Measurements from ENCODE around the gene DCTN3.

The DCTN3 gene

DNA sequence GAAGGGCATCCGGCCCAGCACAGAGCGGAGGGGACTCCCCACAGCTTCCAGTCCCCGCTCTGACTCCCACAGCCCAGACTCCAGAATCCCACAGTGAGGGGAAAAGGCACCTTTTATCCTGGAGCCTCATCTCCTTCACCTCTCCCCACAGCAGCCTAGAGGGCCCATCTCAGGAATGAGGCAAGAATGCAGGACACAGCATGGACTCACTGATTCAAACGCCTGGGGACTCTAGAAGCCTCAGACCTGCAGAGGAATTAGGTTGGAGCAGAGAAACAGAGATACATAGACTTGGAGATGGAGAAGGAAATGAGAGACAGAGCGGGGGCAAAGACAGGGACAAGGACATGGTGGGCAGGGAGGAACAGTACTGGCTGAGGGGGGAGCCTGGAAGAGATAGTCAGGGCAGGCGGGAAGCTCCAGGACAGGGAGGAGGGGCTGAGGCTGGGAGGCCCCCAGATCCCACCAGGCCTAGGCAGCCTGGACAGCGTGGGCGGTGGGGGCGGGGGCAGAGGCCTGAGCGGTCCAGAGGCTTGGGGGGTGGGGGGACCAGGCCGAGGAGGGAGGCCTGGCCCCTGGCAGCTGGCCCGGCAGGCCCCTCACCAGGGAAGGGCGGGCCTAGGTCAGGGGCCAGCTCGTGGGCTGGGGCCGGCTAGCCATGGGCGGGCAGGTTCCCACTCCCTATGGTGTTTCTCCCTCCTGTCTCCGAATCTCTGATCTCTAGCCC lies 46.5 kb downstream of the DCTN3 start:
- DNase-seq (ENCODE audit: low read depth in 3 of 3) = no peak

- DNase-seq (ENCODE audit: low read depth in 3 of 3) = no peak
Measured at GRCh38 chr9:34572628-34573027, 47.7 kb downstream of the DCTN3 start.

GRCh38 chr9:34572092-34572491 lies 48.2 kb downstream of the DCTN3 start:
- DNase-seq (ENCODE audit: low read depth in 3 of 3) = no peak

DNA sequence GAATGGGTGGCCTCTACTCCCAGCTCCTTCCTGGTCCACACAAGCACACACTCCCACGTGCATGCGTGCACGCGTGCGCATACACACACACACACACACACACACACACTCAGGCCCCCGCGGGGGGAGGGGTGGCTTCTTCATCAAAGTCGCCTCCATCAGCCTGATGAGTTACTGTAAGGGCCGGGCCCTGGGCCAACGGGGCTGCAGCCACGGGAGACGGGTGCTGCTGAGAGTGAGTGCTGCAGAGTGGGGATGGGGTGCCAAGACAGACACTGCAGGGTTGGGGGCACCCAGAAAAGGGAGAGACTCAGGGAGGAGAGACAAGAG lies 48.8 kb downstream of the DCTN3 start:
- DNase-seq (ENCODE audit: low read depth in 3 of 3) = no peak

- DNase-seq (ENCODE audit: low read depth in 3 of 3) = no peak
Measured at GRCh38 chr9:34570809-34571480, 49.4 kb downstream of the DCTN3 start.

DNA sequence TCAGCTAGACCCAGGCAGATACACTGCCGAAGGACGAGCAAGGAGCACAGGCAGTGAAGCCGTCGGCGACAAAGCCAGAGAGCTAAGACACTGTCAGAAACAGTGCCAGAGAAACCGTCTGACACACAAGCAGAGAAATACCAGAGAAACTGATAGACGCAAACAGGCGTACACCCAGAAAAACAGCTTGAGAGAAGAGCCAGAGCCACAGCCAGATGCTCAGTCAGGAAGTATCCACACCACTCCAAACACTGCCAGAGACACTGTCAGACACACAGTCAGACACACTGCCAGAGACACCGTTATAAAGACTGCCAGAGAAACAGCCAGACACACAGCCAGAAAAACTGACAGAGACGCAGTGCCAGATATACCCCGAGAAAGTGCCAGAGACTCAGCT lies 49.9 kb downstream of the DCTN3 start:
- no peak for DNase-seq (ENCODE audit: low read depth in 3 of 3)

GRCh38 chr9:34568774-34569173 lies 51.5 kb downstream of the DCTN3 start:
- no peak for DNase-seq (ENCODE audit: low read depth in 3 of 3)

GRCh38 chr9:34568133-34568532 lies 52.2 kb downstream of the DCTN3 start:
- no peak for DNase-seq (ENCODE audit: low read depth in 3 of 3)

GRCh38 chr9:34566972-34567371 lies 53.3 kb downstream of the DCTN3 start:
- DNase-seq (ENCODE audit: low read depth in 3 of 3) = no peak

DNA sequence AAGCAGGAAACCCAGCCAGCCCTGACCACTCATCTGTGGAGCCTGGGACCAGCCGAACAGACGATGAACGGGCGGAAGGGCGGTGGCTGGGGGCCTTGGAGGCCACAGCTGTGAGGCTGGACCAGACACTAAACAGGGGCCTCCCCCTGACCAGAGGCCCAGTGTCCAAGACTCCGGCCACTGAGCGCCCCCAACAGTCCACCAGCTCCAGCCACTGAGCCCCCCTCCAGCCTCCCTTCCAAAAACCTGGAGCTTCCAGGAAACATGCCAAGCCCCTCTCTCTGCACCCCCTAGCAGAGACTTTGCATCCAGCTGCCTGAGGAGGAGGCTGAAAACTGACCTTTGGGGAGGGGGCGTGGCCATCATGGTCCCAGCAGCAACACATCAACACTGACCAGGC lies 54.0 kb downstream of the DCTN3 start:
- DNase-seq (ENCODE audit: low read depth in 3 of 3) = no peak

- DNase-seq (ENCODE audit: low read depth in 3 of 3) = no peak
Measured at GRCh38 chr9:34565856-34566255, 54.4 kb downstream of the DCTN3 start.

DNA sequence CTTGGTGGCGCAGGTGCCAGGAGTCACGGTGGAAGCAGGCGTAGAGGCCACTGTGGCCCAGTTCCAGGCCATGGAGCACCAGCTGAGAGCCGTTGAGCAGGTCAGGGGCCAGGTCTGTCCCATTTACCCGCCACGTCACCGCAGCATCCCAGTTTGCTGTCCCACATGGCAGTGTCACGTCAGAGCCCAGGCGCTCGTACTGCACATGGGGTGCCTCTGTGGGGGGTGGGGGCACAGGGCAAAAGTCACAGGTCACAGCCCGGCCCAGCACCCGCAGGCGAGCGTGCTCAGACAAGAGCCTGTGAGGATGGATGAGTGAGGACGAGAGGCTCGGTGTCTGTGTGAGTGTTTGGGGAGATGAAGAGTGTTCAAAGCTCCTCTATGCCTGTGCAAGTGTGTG lies 55.7 kb downstream of the DCTN3 start:
- DNase-seq (ENCODE audit: low read depth in 3 of 3) = no peak

Measured in stimulated activated CD4-positive, alpha-beta T cell treated with anti-CD3 and anti-CD28 coated beads, TNF-alpha, amount 100 ng/mL, for 24 hours (primary cell).